Stimulated activated naive CD8-positive, alpha-beta T cell treated with anti-CD3 and anti-CD28 coated beads, Interleukin-15, Interleukin-2, amounts not matched to agents 100 ng/mL and 50 ng/mL, for 24 hours (primary cell): ENCODE results near the gene PHOSPHO2.
A peak's percentile ranks its signal among the peaks of the same experiment; 100 is the strongest.

ENCODE experiments used
- H3K27ac Mint-ChIP-seq: one replicate; pipeline ENCODE4 v1.8.0; 2021; ENCODE audit warnings: mild to moderate bottlenecking, mixed read lengths
- H3K27me3 Mint-ChIP-seq: one replicate; pipeline ENCODE4 v1.8.0; 2021; ENCODE audit warnings: mixed read lengths
- H3K36me3 Mint-ChIP-seq: one replicate; pipeline ENCODE4 v1.8.0; 2021; ENCODE audit warnings: low read depth, mixed read lengths
- H3K4me1 Mint-ChIP-seq: one replicate; pipeline ENCODE4 v1.8.0; 2021; ENCODE audit warnings: low read depth, mixed read lengths
- H3K4me3 Mint-ChIP-seq: one replicate; pipeline ENCODE4 v1.8.0; 2021; ENCODE audit warnings: mild to moderate bottlenecking, mixed read lengths
- H3K9me3 Mint-ChIP-seq: one replicate; pipeline ENCODE4 v1.8.0; 2021; ENCODE audit warnings: mixed read lengths

PHOSPHO2 gene, protein sequence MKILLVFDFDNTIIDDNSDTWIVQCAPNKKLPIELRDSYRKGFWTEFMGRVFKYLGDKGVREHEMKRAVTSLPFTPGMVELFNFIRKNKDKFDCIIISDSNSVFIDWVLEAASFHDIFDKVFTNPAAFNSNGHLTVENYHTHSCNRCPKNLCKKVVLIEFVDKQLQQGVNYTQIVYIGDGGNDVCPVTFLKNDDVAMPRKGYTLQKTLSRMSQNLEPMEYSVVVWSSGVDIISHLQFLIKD

DNA sequence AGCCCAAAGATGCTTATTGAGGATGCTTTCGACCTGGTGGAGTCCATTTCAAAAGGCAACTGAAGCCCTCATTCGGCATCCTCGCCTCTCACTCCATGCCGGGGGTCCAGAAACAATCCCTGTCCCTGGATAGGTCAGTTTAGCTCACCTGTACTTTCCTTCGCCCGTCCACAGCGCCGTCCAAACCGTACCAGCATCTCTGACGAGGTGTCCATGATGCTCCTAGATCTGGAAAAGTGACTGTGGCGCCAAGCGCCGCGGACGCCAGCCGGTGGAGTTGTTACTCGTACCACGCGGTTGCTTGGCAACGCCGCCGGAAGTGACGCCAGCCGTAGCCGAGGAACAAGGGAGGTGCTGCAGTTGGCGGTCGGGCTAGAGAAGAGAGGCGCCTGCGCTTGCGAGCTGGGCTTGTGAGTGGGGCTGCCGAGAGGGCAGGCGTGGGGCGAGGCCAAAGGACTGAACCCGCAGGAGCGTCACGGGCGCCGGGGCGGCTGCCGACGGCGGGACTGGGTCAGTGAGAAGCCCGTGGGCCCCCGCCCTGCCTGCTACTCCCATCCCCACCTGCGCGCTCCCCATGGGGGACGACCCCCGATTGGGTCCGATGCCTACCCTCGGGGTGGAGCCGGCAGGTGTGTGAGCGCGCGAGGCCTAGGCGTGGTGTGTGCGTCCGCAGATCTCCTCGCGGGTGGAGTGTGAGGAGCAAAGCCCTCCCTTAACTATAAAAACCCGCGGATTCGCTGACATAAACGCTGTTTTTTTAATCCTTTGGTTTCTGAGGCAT, at the start of gene PHOSPHO2, which contains the start of gene CFAP210:
PHOSPHO2 (plus strand) TSS at position 357 of the 781 bp plus-strand sequence. CDS start 6,503 bp downstream, outside the sequence.
CFAP210 (minus strand) TSS at position 293 of the 781 bp plus-strand sequence; CDS start at position 215, 78 bp downstream.
- Mint-ChIP-seq H3K4me1 (peaks cover 15% of the 10 kb centered on the region), H3K9me3 (peaks cover 13% of the 10 kb centered on the region), H3K27ac (peak within 1 kb of the TSS; percentile 94), H3K36me3 (peaks cover 27% of the 10 kb centered on the region), H3K4me3 (peak within 1 kb of the TSS; percentile 93), H3K27me3 (peaks cover 8% of the 10 kb centered on the region)

DNA sequence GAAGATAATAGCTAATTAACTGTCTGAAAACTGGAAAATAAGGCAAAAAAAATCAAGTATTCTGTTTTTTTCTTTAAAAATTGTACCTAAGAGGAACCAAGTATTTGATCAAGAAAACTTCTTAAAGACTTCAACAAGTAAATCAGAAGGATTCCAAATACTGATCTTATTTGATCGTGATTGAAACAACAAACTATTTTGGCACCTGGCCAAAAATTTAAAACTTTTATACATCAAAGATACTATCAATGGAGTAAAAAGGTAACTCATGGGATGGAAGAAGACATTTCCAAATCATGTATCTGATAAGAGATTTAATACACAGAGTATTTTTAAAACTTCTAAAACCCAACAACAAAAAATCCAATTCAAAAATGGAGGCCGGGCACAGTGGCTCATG, 46.8 kb upstream of the PHOSPHO2 start:
- H3K36me3 Mint-ChIP-seq: no peaks in the 10 kb centered on the region
- H3K9me3 Mint-ChIP-seq: no peaks in the 10 kb centered on the region
- peaks cover 13% of the 10 kb centered on the region for H3K27me3 Mint-ChIP-seq
- no peak overlapping the region for H3K4me3 Mint-ChIP-seq
- peaks cover 3% of the 10 kb centered on the region for H3K4me1 Mint-ChIP-seq
- H3K27ac Mint-ChIP-seq: no peak overlapping the region

DNA sequence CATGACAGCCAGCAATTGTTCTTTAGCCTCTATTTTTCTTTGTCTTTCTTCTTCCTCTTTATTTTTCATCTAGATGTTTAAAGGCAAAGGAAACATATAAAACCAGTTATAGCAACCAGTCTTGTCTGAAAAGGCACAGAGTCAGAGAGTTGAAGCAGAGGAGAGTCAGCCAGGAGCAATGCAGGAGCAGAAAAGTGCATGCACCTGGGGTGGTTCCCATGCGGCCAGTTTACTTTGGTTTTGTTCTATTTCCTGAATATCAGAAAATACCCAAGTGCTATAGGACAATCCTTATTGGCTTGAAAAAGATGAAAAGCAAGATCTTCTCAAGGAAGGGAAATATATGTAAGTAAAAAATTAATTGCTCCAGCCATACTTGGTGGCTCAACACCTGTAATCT, 45.0 kb upstream of the PHOSPHO2 start:
- Mint-ChIP-seq H3K36me3 (no peaks in the 10 kb centered on the region), H3K9me3 (no peaks in the 10 kb centered on the region), H3K4me3 (no peak overlapping the region), H3K27ac (no peak overlapping the region), H3K4me1 (peaks cover 3% of the 10 kb centered on the region), H3K27me3 (peaks cover 20% of the 10 kb centered on the region)

GRCh38 chr2:169653636-169654035, 40.6 kb upstream of the PHOSPHO2 start:
- H3K27me3 Mint-ChIP-seq: peaks cover 21% of the 10 kb centered on the region
- no peak overlapping the region for H3K27ac Mint-ChIP-seq
- no peaks in the 10 kb centered on the region for H3K36me3 Mint-ChIP-seq
- H3K9me3 Mint-ChIP-seq: no peaks in the 10 kb centered on the region
- H3K4me1 Mint-ChIP-seq: no peaks in the 10 kb centered on the region
- H3K4me3 Mint-ChIP-seq: no peak overlapping the region

DNA sequence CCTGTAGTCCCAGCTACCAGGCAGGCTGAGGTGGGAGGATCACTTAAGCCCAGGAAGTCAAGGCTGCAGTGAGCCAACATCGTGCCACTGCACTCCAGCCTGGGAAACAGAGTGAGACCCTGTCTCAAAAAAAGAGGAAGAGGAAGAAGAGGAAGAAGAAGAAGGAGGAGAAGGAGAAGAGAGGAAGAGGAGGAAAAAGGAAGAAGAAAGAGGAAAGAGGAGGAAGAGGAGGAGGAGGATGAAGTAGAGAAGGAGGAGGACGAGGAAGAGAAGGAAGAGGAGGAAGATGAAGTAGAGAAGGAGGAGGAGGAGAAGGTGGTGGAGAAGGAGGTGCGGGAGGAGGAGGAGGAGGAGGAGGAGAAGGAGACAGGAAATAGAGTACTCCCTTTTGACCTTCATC, 38.1 kb upstream of the PHOSPHO2 start:
- Mint-ChIP-seq H3K4me1 (peaks cover 7% of the 10 kb centered on the region), H3K27me3 (peaks cover 16% of the 10 kb centered on the region), H3K4me3 (no peak overlapping the region), H3K27ac (no peak overlapping the region), H3K9me3 (no peaks in the 10 kb centered on the region), H3K36me3 (no peaks in the 10 kb centered on the region)

GRCh38 chr2:169658877-169659276, 35.4 kb upstream of the PHOSPHO2 start:
- H3K4me1 Mint-ChIP-seq: peaks cover 10% of the 10 kb centered on the region
- no peak overlapping the region for H3K27ac Mint-ChIP-seq
- H3K9me3 Mint-ChIP-seq: no peaks in the 10 kb centered on the region

DNA sequence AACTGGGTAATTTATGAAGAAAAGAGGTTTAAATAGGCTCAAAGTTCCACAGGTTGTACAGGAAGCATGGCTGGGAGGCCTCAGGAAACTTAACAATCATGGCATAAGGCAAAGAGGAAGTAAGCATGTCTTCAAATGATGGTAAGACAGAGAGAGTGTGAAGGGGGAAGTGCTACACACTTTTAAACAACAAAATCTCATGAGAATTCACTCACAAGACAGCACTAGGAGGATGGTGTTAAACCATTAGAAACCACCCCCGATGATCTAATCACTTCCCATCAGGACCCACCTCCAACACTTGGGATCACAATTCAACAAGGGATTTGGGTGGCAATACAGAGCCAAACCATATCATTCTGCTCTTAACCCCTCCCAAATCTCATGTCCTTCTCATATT, 34.9 kb upstream of the PHOSPHO2 start:
- peaks cover 10% of the 10 kb centered on the region for H3K4me1 Mint-ChIP-seq
- no peak overlapping the region for H3K27ac Mint-ChIP-seq
- peaks cover 5% of the 10 kb centered on the region for H3K27me3 Mint-ChIP-seq
- H3K4me3 Mint-ChIP-seq: no peak overlapping the region
- no peaks in the 10 kb centered on the region for H3K36me3 Mint-ChIP-seq
- no peaks in the 10 kb centered on the region for H3K9me3 Mint-ChIP-seq

More at GRCh38 chr2:169658877-169659276, 35.4 kb upstream of the PHOSPHO2 start:
- Mint-ChIP-seq H3K27me3 (peaks cover 9% of the 10 kb centered on the region), H3K36me3 (no peaks in the 10 kb centered on the region), H3K4me3 (no peak overlapping the region)

DNA sequence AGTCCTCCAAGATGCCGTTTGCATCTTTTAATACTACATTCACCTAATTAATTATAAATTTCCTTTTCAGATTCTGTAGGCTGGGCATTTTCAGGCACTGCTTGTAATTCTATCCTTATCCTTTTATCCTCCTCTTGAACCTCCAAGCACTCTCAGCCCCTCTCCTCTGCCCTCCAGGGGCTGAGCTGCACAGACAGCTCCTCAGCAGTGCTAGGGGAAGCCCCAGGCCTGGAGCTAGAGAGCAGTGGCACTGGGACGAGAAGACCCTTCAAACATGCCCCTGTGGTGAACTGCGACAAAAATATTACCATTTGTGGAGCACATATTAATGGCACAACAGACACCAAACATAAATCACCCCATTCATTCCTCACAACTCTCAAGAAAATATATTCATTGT, 33.0 kb upstream of the PHOSPHO2 start:
- H3K4me3 Mint-ChIP-seq: no peak overlapping the region
- peaks cover 2% of the 10 kb centered on the region for H3K27me3 Mint-ChIP-seq
- no peak overlapping the region for H3K27ac Mint-ChIP-seq
- no peaks in the 10 kb centered on the region for H3K36me3 Mint-ChIP-seq
- peaks cover 10% of the 10 kb centered on the region for H3K4me1 Mint-ChIP-seq
- H3K9me3 Mint-ChIP-seq: no peaks in the 10 kb centered on the region

DNA sequence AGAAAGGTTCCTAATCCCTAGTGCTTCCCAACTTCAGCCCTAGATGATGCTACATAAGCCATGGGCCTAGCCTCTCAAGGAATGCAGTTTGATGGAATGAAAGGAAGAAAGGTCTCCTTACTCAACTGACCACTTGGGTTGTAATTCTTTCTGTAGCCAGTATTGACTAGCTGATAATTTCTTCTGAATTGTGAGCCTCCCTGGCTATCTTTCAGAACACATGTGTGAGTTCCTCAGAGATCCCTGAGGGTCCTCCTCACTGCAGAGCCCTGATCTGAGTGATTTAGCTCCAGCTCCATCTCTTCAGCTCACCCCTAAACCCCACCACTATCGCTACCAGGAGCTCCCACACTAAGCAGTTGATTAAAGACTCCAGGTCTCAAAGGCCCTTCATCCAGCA, 31.5 kb upstream of the PHOSPHO2 start:
- Mint-ChIP-seq H3K36me3 (no peaks in the 10 kb centered on the region), H3K4me1 (peaks cover 10% of the 10 kb centered on the region), H3K27me3 (no peaks in the 10 kb centered on the region), H3K27ac (no peak overlapping the region), H3K4me3 (no peak overlapping the region), H3K9me3 (no peaks in the 10 kb centered on the region)

GRCh38 chr2:169663247-169663646, 31.0 kb upstream of the PHOSPHO2 start:
- no peaks in the 10 kb centered on the region for H3K36me3 Mint-ChIP-seq

GRCh38 chr2:169664600-169664977, 29.7 kb upstream of the PHOSPHO2 start:
- peaks cover 5% of the 10 kb centered on the region for H3K4me1 Mint-ChIP-seq
- H3K4me3 Mint-ChIP-seq: no peak overlapping the region
- no peaks in the 10 kb centered on the region for H3K36me3 Mint-ChIP-seq
- no peaks in the 10 kb centered on the region for H3K27me3 Mint-ChIP-seq
- no peak overlapping the region for H3K27ac Mint-ChIP-seq
- no peaks in the 10 kb centered on the region for H3K9me3 Mint-ChIP-seq

More at GRCh38 chr2:169663247-169663646, 31.0 kb upstream of the PHOSPHO2 start:
- Mint-ChIP-seq H3K27me3 (no peaks in the 10 kb centered on the region), H3K9me3 (no peaks in the 10 kb centered on the region), H3K27ac (no peak overlapping the region), H3K4me3 (no peak overlapping the region), H3K4me1 (peaks cover 10% of the 10 kb centered on the region)

GRCh38 chr2:169664978-169665930, 29.0 kb upstream of the PHOSPHO2 start:
- H3K4me1 Mint-ChIP-seq: peaks cover 3% of the 10 kb centered on the region
- no peak overlapping the region for H3K4me3 Mint-ChIP-seq

DNA sequence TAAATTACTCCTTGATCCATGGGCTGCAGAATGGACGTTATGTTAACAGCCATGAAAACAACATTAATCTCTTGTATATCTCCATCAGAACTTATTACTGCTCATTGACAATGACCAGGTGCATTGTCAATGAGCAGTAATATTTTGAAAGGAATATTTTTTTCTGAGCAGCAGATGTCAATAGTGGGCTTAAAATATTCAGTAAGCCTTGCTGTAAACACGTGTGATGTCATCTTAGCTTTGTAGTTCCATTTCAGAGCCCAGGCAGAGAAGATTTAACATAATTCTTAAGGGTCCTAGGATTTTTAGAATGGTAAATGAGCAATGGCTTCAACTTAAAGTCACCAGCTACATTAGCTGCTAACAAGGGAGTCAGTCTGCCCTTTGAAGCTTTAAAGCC, 26.7 kb upstream of the PHOSPHO2 start:
- Mint-ChIP-seq H3K4me1 (no peaks in the 10 kb centered on the region), H3K9me3 (no peaks in the 10 kb centered on the region), H3K36me3 (no peaks in the 10 kb centered on the region), H3K4me3 (no peak overlapping the region), H3K27me3 (peaks cover under 1% of the 10 kb centered on the region), H3K27ac (no peak overlapping the region)

More at GRCh38 chr2:169664978-169665930, 29.0 kb upstream of the PHOSPHO2 start:
- H3K27ac Mint-ChIP-seq: no peak overlapping the region
- no peaks in the 10 kb centered on the region for H3K9me3 Mint-ChIP-seq
- no peaks in the 10 kb centered on the region for H3K36me3 Mint-ChIP-seq
- no peaks in the 10 kb centered on the region for H3K27me3 Mint-ChIP-seq

DNA sequence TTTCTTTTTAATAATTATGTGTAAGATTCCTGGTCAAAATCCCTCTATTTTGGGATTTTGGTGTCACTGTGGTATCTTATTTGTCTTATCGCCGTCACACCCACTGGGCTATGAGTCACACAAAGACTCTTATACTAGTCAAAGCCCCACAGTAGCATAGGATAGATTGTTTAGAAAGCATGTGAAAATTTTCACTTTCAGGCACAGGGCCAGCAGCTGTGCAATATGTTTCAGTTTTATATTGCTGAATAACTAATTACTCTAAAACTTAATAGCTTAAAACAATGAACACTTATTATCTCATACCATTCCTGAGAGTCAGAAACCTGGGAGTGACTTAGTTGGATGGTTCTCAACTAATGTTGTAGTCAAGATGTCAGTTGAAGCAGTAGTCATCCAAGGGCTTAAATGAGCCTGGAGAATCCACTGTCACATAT, 24.0 kb upstream of the PHOSPHO2 start:
- Mint-ChIP-seq H3K27ac (no peak overlapping the region), H3K4me1 (no peaks in the 10 kb centered on the region), H3K36me3 (no peaks in the 10 kb centered on the region), H3K4me3 (no peak overlapping the region), H3K27me3 (peaks cover 9% of the 10 kb centered on the region), H3K9me3 (no peaks in the 10 kb centered on the region)
